Smooth muscle cell (in vitro differentiated cells): ENCODE data around the gene NR1D1. TPM values are rescaled to one million over a fixed set of nuclear protein-coding genes. Genes with fewer than 3 reads are reported as not detected.

Experiments
- DNase-seq: peaks from one replicate; lab custom pipeline; 2025; ENCODE audit not compliant: unreplicated experiment; lab: John Stamatoyannopoulos, UW
- H2AFZ ChIP-seq: fragments of 200-600 bp; sonication (generic); 2 replicates; pipeline ENCODE4 v1.6.0; 2016; ENCODE audit warnings: antibody characterized with exemption, low read depth, mild to moderate bottlenecking
- H3F3A ChIP-seq: fragments of 200-600 bp; sonication (generic); 2 replicates; pipeline ENCODE4 v1.6.0; 2017; ENCODE audit warnings: antibody characterized with exemption, low read depth
- H3K27ac ChIP-seq: fragments of 200-600 bp; sonication (generic); 2 replicates; pipeline ENCODE4 v1.5.1; 2016; ENCODE audit warnings: low read depth, mild to moderate bottlenecking
- H3K27me3 ChIP-seq: fragments of 200-600 bp; sonication (generic); 2 replicates; pipeline ENCODE4 v1.6.1; 2016; ENCODE audit warnings: low read depth, mild to moderate bottlenecking
- H3K36me3 ChIP-seq: fragments of 200-600 bp; sonication (generic); 2 replicates; pipeline ENCODE4 v1.5.1; 2016; ENCODE audit warnings: low read depth
- H3K4me1 ChIP-seq: fragments of 200-600 bp; sonication (generic); 2 replicates; pipeline ENCODE4 v1.5.1; 2016; ENCODE audit warnings: low read depth
- H3K4me2 ChIP-seq: fragments of 200-600 bp; sonication (generic); 2 replicates; pipeline ENCODE4 v1.6.0; 2016; ENCODE audit warnings: mild to moderate bottlenecking
- H3K4me3 ChIP-seq: fragments of 200-600 bp; sonication (generic); 2 replicates; pipeline ENCODE4 v1.5.1; 2016; ENCODE audit warnings: mild to moderate bottlenecking
- H3K79me2 ChIP-seq: fragments of 200-600 bp; sonication (generic); 2 replicates; pipeline ENCODE4 v1.6.0; 2016; ENCODE audit warnings: low read depth, mild to moderate bottlenecking
- H3K9ac ChIP-seq: fragments of 200-600 bp; sonication (generic); 2 replicates; pipeline ENCODE4 v1.6.0; 2016; ENCODE audit warnings: low read depth
- H3K9me3 ChIP-seq: fragments of 200-600 bp; sonication (generic); replicated peaks from 2 replicates; pipeline ENCODE4 v1.5.1; 2016; ENCODE audit warnings: low read depth
- H4K20me1 ChIP-seq: fragments of 200-600 bp; sonication (generic); 2 replicates; pipeline ENCODE4 v1.6.0; 2016; ENCODE audit warnings: low read depth
- whole genome bisulfite sequencing: methylation state at CpG from one replicate; pipeline ENCODE4 v1.1.7; 2016; ENCODE audit warnings: low lambda C conversion rate; 5-methylcytosine and 5-hydroxymethylcytosine counted together
- polyA plus RNA-seq: library from polyadenylated mRNA; unstranded; fragments of >200 nt; fragmentation: Nextera tagmentation; extraction: Ambion mirVana; gene quantifications from 2 replicates; pipeline ENCODE4 v1.2.1, GENCODE V29; 2016
- total RNA-seq: library from RNA; depleted of rRNA; stranded (reverse); fragments of >200 nt; gene quantifications from 2 replicates; pipeline ENCODE4 v1.2.3, GENCODE V29; 2014
- TF ChIP-seq, protein P1 (sequence below): fragments of 200-600 bp; sonication (generic); IDR thresholded peaks from 2 replicates; pipeline ENCODE4 v1.5.1; 2017; ENCODE audit warnings: borderline replicate concordance, mild to moderate bottlenecking, antibody characterized with exemption; ENCODE audit not compliant: insufficient read depth, poor library complexity, severe bottlenecking

NR1D1 gene
- total and polyA plus RNA-seq, 2 experiments from 2014 or later, result 12.5 to 18.4 TPM

DNA sequence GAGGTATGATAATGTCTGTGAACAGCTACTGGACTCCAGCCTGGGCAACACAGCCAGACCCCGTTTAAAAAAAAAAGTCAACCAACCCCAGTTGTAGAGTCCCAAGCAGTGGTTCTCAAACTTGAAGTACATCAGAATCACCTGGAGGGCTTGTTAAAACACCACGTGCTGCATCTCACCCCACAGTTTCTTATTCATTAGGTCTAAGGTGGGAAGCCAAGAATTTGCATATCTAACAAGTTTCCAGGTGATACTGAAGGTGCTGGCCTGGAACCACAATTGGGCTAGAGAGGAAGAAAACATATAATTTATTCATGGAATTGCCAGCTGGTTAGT lies 14.7 kb upstream of the NR1D1 start:
- Histone ChIP-seq H2AFZ (no peak overlapping the region), H3K27me3 (no peaks in the 10 kb centered on the region), H3K9ac (no peak overlapping the region), H3K79me2 (peaks cover 8% of the 10 kb centered on the region), H3K4me3 (no peak overlapping the region), H3K4me2 (no peak overlapping the region), H3F3A (peaks cover 27% of the 10 kb centered on the region), H3K27ac (peak overlapping the region; percentile 83), H3K36me3 (no peaks in the 10 kb centered on the region), H3K4me1 (peaks cover 34% of the 10 kb centered on the region), H3K9me3 (no peaks in the 10 kb centered on the region), H4K20me1 (no peaks in the 10 kb centered on the region)
- 77% methylated on average over 2 of the region's 2 CpGs for whole genome bisulfite sequencing
- DNase-seq, result no peak
- TF ChIP-seq, protein P1, sequence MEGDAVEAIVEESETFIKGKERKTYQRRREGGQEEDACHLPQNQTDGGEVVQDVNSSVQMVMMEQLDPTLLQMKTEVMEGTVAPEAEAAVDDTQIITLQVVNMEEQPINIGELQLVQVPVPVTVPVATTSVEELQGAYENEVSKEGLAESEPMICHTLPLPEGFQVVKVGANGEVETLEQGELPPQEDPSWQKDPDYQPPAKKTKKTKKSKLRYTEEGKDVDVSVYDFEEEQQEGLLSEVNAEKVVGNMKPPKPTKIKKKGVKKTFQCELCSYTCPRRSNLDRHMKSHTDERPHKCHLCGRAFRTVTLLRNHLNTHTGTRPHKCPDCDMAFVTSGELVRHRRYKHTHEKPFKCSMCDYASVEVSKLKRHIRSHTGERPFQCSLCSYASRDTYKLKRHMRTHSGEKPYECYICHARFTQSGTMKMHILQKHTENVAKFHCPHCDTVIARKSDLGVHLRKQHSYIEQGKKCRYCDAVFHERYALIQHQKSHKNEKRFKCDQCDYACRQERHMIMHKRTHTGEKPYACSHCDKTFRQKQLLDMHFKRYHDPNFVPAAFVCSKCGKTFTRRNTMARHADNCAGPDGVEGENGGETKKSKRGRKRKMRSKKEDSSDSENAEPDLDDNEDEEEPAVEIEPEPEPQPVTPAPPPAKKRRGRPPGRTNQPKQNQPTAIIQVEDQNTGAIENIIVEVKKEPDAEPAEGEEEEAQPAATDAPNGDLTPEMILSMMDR, result no peak

DNA sequence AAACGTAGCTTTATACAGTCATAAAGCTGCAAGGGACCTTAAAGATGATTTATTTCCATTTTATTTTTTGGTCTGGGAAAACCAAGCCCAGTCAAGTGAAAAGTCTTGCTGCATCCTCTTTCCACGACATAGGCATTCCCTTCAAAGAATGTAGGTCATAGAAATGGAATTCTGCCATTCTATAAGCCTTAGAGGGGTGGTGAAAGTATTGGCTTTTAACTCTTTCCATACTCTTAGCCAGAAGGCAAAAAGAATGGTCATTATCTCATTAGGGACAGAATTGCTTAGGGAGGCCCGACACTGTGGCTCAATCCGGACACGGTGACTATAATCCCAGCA lies 13.5 kb upstream of the NR1D1 start:
- H3K4me2 ChIP-seq, result peak overlapping the region; percentile 80
- peaks cover 39% of the 10 kb centered on the region for H3K4me1 ChIP-seq
- no peaks in the 10 kb centered on the region for H3K36me3 ChIP-seq
- TF ChIP-seq, protein P1, result no peak
- 21% methylated on average over 5 of the region's 5 CpGs for WGBS
- no peaks in the 10 kb centered on the region for H3K9me3 ChIP-seq
- no peaks in the 10 kb centered on the region for H3K27me3 ChIP-seq
- peak overlapping the region; percentile 41 for H3K4me3 ChIP-seq
- peak overlapping the region; percentile 20 for H3K9ac ChIP-seq
- H2AFZ ChIP-seq, result peak overlapping the region; percentile 15
- no peaks in the 10 kb centered on the region for H4K20me1 ChIP-seq
- H3F3A ChIP-seq, result peaks cover 27% of the 10 kb centered on the region
- DNase-seq, result no peak
- no peaks in the 10 kb centered on the region for H3K79me2 ChIP-seq
- peak overlapping the region; percentile 83 for H3K27ac ChIP-seq

DNA sequence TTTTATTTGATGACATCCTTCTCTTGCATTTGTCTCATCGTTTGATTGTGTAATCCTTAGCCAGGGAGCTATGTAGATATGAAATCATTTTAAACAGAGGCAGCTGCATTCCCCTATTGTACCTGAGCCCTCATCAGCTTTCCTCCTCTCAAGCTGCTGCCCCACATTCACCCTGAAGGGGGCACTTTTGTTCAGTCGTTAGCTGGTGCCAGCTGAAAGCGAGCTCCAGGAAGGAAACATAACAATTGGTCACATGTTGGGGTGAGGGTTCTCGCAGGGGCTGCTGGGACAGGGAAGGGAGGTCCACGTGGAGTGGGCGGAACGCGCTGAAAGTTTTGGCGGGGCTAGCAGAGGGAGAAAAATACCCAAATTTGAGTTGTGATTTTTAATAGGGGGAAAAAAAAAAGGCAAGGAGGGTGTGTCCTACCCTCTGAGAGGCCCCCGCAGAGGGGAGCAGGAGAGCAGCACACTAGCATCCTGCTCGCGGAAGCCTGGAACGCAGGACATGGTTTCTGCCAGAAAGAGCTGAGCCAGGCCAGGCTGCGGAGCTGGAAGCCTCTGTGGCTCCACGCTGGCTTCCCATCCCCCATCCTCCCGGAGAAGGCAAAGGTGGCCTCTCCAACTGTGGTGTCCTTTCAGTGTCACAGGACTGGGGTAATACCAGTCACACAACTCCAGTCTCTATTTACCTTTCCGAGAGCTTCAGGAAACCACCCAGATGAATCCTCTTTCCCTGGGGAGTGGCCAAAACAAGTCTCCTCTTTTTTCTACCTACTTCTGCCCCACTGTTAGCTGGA lies 12.9 kb upstream of the NR1D1 start:
- Histone ChIP-seq H3K4me1 (peaks cover 39% of the 10 kb centered on the region), H3K79me2 (no peaks in the 10 kb centered on the region), H3K9ac (peak overlapping the region; percentile 20), H3K36me3 (no peaks in the 10 kb centered on the region), H3F3A (peaks cover 27% of the 10 kb centered on the region), H3K4me3 (peak overlapping the region; percentile 41), H2AFZ (peak overlapping the region; percentile 15), H3K27ac (peak overlapping the region; percentile 83), H3K9me3 (no peaks in the 10 kb centered on the region), H3K4me2 (peak overlapping the region; percentile 80), H4K20me1 (no peaks in the 10 kb centered on the region), H3K27me3 (no peaks in the 10 kb centered on the region)
- peak; percentile 58 for DNase-seq
- under 1% methylated on average over 17 of the region's 17 CpGs for WGBS
- TF ChIP-seq, protein P1, result peak; percentile 60

DNA sequence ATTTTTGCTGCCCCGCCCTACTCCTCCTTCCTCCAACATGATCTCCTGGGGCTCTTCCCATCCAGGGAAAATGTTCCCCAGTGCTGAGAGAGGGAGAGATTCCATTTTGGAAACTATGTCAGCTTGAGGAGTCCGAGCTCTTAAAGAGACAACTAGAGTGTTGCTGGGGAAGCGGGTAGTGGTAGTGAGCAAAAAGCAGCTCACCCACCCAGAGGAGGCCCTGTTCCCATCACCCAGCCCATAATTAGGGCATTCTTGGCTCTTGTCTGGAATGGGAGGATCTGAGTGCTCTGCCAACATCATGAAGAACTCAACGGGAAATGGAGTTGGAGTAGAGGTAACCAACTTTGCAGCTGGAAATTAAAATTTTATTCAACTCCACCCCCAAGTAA lies 12.3 kb upstream of the NR1D1 start:
- 81% methylated on average over 4 of the region's 4 CpGs for WGBS
- peak overlapping the region; percentile 41 for H3K4me3 ChIP-seq
- no peak for DNase-seq
- no peaks in the 10 kb centered on the region for H4K20me1 ChIP-seq
- no peaks in the 10 kb centered on the region for H3K79me2 ChIP-seq
- peaks cover 27% of the 10 kb centered on the region for H3F3A ChIP-seq
- peak overlapping the region; percentile 83 for H3K27ac ChIP-seq
- H3K9me3 ChIP-seq, result no peaks in the 10 kb centered on the region
- H3K4me2 ChIP-seq, result peak overlapping the region; percentile 80
- TF ChIP-seq, protein P1, result no peak
- H3K4me1 ChIP-seq, result peaks cover 42% of the 10 kb centered on the region
- no peaks in the 10 kb centered on the region for H3K27me3 ChIP-seq
- H3K36me3 ChIP-seq, result no peaks in the 10 kb centered on the region
- no peak overlapping the region for H3K9ac ChIP-seq
- H2AFZ ChIP-seq, result no peak overlapping the region
